ENCODE data around the gene BARX1. TPM values are rescaled to one million over a fixed set of nuclear protein-coding genes. Genes with fewer than 3 reads are reported as not detected.
A peak's percentile ranks its signal among the peaks of the same experiment; 100 is the strongest.

Gene BARX1
- total and polyA plus RNA-seq, 9 of the 15 experiments (the other 6 are each of a cell fraction or from before 2014, with no cell fraction given): 0.11 to 0.14 TPM; not detected in 7

- Histone ChIP-seq H3K36me3 (ENCODE audit: control insufficient read depth, insufficient read depth, low read length) (no peaks in the 10 kb centered on the region), H3K27me3 (ENCODE audit: control insufficient read depth in 2 of 2, insufficient read depth in 2 of 2, low read length in 2 of 2) (peaks cover 24 to 67% of the 10 kb centered on the region in 2 experiments; a peak in 4 of 5 replicates), H3K9ac (ENCODE audit: insufficient read depth in 1 of 2, low read depth in 2 of 2, low read length in 2 of 2) (no peak overlapping the region), H3K4me2 (ENCODE audit: insufficient read depth, low read length) (no peak overlapping the region), H3K4me3 (no peak overlapping the region), H2AFZ (ENCODE audit: low read depth, low read length) (no peak overlapping the region), H3K9me1 (ENCODE audit: control insufficient read depth, insufficient read depth, low read length) (no peaks in the 10 kb centered on the region), H3K4me1 (replicated peaks in 1 of 2; ENCODE audit: control insufficient read depth in 2 of 2, insufficient read depth in 2 of 2, low read length in 2 of 2) (peaks cover 5 to 37% of the 10 kb centered on the region in 2 experiments; a peak in 4 of 5 replicates), H4K20me1 (replicated peaks; ENCODE audit: control insufficient read depth, insufficient read depth, low read length) (peaks cover 1% of the 10 kb centered on the region; the same call in 1 of the 2 replicates), H3K79me2 (ENCODE audit: control insufficient read depth, insufficient read depth, low read length) (no peaks in the 10 kb centered on the region), H3K9me3 (replicated peaks; ENCODE audit: control insufficient read depth, insufficient read depth, low read depth, low read length) (no peaks in the 10 kb centered on the region), H3K27ac (ENCODE audit: extremely low read depth, low read depth, low read length) (no peak overlapping the region)
- POLR2A ChIA-PET: interaction anchor here (0.6 to 1.0 kb wide), 2 partner anchors 9 to 15 kb away, joined by 3 to 4 read pairs; no protein-coding TSS in a partner anchor
- CTCF ChIA-PET (ENCODE audit: low intra/inter-chr PET ratio): no interaction called here
- DNase-seq (ENCODE audit: extremely low read depth in 1 of 4, low spot score in 3 of 4): no peak
- WGBS (ENCODE audit: insufficient coverage, low coverage, missing lambda C conversion rate): 34% methylated on average over 53 of the region's 66 CpGs
- in situ Hi-C loops (cut with MboI) (loop anchor here (5.0 kb wide), 1 partner anchor 267 kb away; no protein-coding TSS in a partner anchor), intact Hi-C loops (cut with micrococcal nuclease) (no loop called here)
- ATAC-seq: no peak
- no peak for TF ChIP-seq BRD4 (IDR thresholded peaks at IDR 0.05)
- peak; percentile 46 for TF ChIP-seq CEBPB (tag; IDR thresholded peaks at IDR 0.05)
- no TSS peak for BruUV-seq (replicated peaks)
- FAIRE-seq: no peak
Observed at GRCh38 chr9:93958819-93959682, 3.9 kb upstream of the BARX1 start.

GRCh38 chr9:93958121-93958818 is 3.1 kb upstream of the BARX1 start:
- DNase-seq (ENCODE audit: extremely low read depth in 1 of 4, low spot score in 3 of 4) (no peak), FAIRE-seq (no peak), ATAC-seq (no peak)
- intact Hi-C loops (cut with micrococcal nuclease): no loop called here
- ChIA-PET CTCF (ENCODE audit: low intra/inter-chr PET ratio) (no interaction called here), POLR2A (no interaction called here)
- H3K4me1 ChIP-seq (replicated peaks in 1 of 2; ENCODE audit: control insufficient read depth in 2 of 2, insufficient read depth in 2 of 2, low read length in 2 of 2): peaks cover 5 to 37% of the 10 kb centered on the region in 2 experiments; a peak in 4 of 5 replicates
- H2AFZ ChIP-seq (ENCODE audit: low read depth, low read length): no peak overlapping the region
- no peaks in the 10 kb centered on the region for H3K36me3 ChIP-seq (ENCODE audit: control insufficient read depth, insufficient read depth, low read length)
- no peaks in the 10 kb centered on the region for H3K9me3 ChIP-seq (replicated peaks; ENCODE audit: control insufficient read depth, insufficient read depth, low read depth, low read length)
- no peak overlapping the region for H3K4me3 ChIP-seq
- H3K9ac ChIP-seq (ENCODE audit: insufficient read depth in 1 of 2, low read depth in 2 of 2, low read length in 2 of 2): no peak overlapping the region
- H3K79me2 ChIP-seq (ENCODE audit: control insufficient read depth, insufficient read depth, low read length): no peaks in the 10 kb centered on the region
- peaks cover 31 to 74% of the 10 kb centered on the region in 2 experiments; a peak in 4 of 5 replicates for H3K27me3 ChIP-seq (ENCODE audit: control insufficient read depth in 2 of 2, insufficient read depth in 2 of 2, low read length in 2 of 2)
- H3K4me2 ChIP-seq (ENCODE audit: insufficient read depth, low read length): no peak overlapping the region
- 15% methylated on average over 31 of the region's 49 CpGs for WGBS (ENCODE audit: insufficient coverage, low coverage, missing lambda C conversion rate)
- BruUV-seq (replicated peaks): no TSS peak
- H4K20me1 ChIP-seq (replicated peaks; ENCODE audit: control insufficient read depth, insufficient read depth, low read length): no peaks in the 10 kb centered on the region; the same call in 1 of the 2 replicates
- in situ Hi-C loops (cut with MboI): loop anchor here (5.0 kb wide), 1 partner anchor 266 kb away; no protein-coding TSS in a partner anchor
- no peaks in the 10 kb centered on the region for H3K9me1 ChIP-seq (ENCODE audit: control insufficient read depth, insufficient read depth, low read length)
- no peak overlapping the region for H3K27ac ChIP-seq (ENCODE audit: extremely low read depth, low read depth, low read length)
- TF ChIP-seq U2AF2 (optimal IDR thresholded peaks at IDR 0.05; ENCODE audit: low read depth, low read length) (no peak), E2F8 (IDR thresholded peaks at IDR 0.05; ENCODE audit: low read depth, partially characterized antibody) (no peak), ZNF280A (IDR thresholded peaks at IDR 0.05; ENCODE audit: low read depth, partially characterized antibody) (no peak), GTF2A2 (tag; IDR thresholded peaks at IDR 0.05) (no peak), NBN (IDR thresholded peaks at IDR 0.05; ENCODE audit: low read depth) (no peak), MAX (CRISPR knock-in tag; IDR thresholded peaks at IDR 0.05) (no peak)
